BE2C (cell line): ENCODE results near the gene DIAPH3.

Experiments used
- DNase-seq: peaks from one replicate; pipeline ENCODE4 v3.0.0-alpha.2; 2020
- H3K27me3 ChIP-seq: fragments of 250-450 bp; sonication (Bioruptor Pico); 2 replicates; pipeline ENCODE4 v1.5.1; 2020; ENCODE audit warnings: mild to moderate bottlenecking
- H3K36me3 ChIP-seq: fragments of 250-450 bp; sonication (Bioruptor Pico); 2 replicates; pipeline ENCODE4 v1.5.1; 2020; ENCODE audit warnings: mild to moderate bottlenecking
- H3K4me1 ChIP-seq: fragments of 250-450 bp; sonication (Bioruptor Pico); 2 replicates; pipeline ENCODE4 v1.5.1; 2020
- H3K4me3 ChIP-seq: 2 replicates; pipeline ENCODE4 v1.5.1; 2011; ENCODE audit warnings: low read depth, low read length
- H3K9me3 ChIP-seq: fragments of 250-450 bp; sonication (Bioruptor Pico); 2 replicates; pipeline ENCODE4 v1.5.1; 2020
- CTCF ChIP-seq: IDR thresholded peaks from 2 replicates; pipeline ENCODE4 v1.5.1; 2012; ENCODE audit warnings: mild to moderate bottlenecking, low read depth, low read length

Gene DIAPH3

GRCh38 chr13:60080850-60081249 lies 82.9 kb downstream of the DIAPH3 start:
- no peak for DNase-seq
- 0 out of 2 replicates have a peak, but pooled peaks cover 2% of the 10 kb centered on the region for H3K4me1 ChIP-seq
- no peaks in the 10 kb centered on the region for H3K36me3 ChIP-seq
- no peaks in the 10 kb centered on the region for H3K27me3 ChIP-seq
- H3K9me3 ChIP-seq: no peaks in the 10 kb centered on the region
- no peak overlapping the region for H3K4me3 ChIP-seq
- TF ChIP-seq CTCF: no peak

- no peak overlapping the region for H3K4me3 ChIP-seq
- H3K4me1 ChIP-seq: peaks cover 12% of the 10 kb centered on the region; the same call in 1 of the 2 replicates
- H3K36me3 ChIP-seq: no peaks in the 10 kb centered on the region; the same call in 1 of the 2 replicates
- DNase-seq: no peak
- no peak for TF ChIP-seq CTCF
- no peaks in the 10 kb centered on the region for H3K27me3 ChIP-seq
- no peaks in the 10 kb centered on the region for H3K9me3 ChIP-seq
Measured at GRCh38 chr13:60078226-60078625, 85.5 kb downstream of the DIAPH3 start.

- Histone ChIP-seq H3K36me3 (no peaks in the 10 kb centered on the region; the same call in 1 of the 2 replicates), H3K4me1 (peaks cover 12% of the 10 kb centered on the region; the same call in 1 of the 2 replicates), H3K27me3 (no peaks in the 10 kb centered on the region), H3K9me3 (no peaks in the 10 kb centered on the region), H3K4me3 (no peak overlapping the region)
- DNase-seq: no peak
- TF ChIP-seq CTCF: no peak
Measured at GRCh38 chr13:60075850-60076249, 87.9 kb downstream of the DIAPH3 start.

GRCh38 chr13:60074397-60074796 lies 89.3 kb downstream of the DIAPH3 start:
- H3K4me1 ChIP-seq: peaks cover 12% of the 10 kb centered on the region; the same call in 1 of the 2 replicates
- H3K9me3 ChIP-seq: no peaks in the 10 kb centered on the region
- no peak overlapping the region for H3K4me3 ChIP-seq
- no peaks in the 10 kb centered on the region for H3K27me3 ChIP-seq
- DNase-seq: no peak
- H3K36me3 ChIP-seq: no peaks in the 10 kb centered on the region; the same call in 1 of the 2 replicates
- TF ChIP-seq CTCF: no peak

- no peaks in the 10 kb centered on the region for H3K9me3 ChIP-seq
- H3K36me3 ChIP-seq: no peaks in the 10 kb centered on the region
- no peaks in the 10 kb centered on the region for H3K4me1 ChIP-seq
- H3K27me3 ChIP-seq: no peaks in the 10 kb centered on the region
- no peak overlapping the region for H3K4me3 ChIP-seq
- DNase-seq: no peak
- no peak for TF ChIP-seq CTCF
Measured at GRCh38 chr13:60066226-60066625, 97.5 kb downstream of the DIAPH3 start.

- Histone ChIP-seq H3K4me1 (peaks cover 3% of the 10 kb centered on the region), H3K36me3 (no peaks in the 10 kb centered on the region), H3K9me3 (no peaks in the 10 kb centered on the region), H3K27me3 (no peaks in the 10 kb centered on the region), H3K4me3 (no peak overlapping the region)
- DNase-seq: no peak
- TF ChIP-seq CTCF: no peak
Measured at GRCh38 chr13:60062502-60062901, 101.2 kb downstream of the DIAPH3 start.
